Measurements from ENCODE around the gene PSMC3. TPM values are rescaled to one million over a fixed set of nuclear protein-coding genes. Genes with fewer than 3 reads are reported as not detected.
A peak's percentile ranks its signal among the peaks of the same experiment; 100 is the strongest.

Gene PSMC3
- total RNA-seq, 1 experiment from 2014 or later, result 222 TPM

DNA sequence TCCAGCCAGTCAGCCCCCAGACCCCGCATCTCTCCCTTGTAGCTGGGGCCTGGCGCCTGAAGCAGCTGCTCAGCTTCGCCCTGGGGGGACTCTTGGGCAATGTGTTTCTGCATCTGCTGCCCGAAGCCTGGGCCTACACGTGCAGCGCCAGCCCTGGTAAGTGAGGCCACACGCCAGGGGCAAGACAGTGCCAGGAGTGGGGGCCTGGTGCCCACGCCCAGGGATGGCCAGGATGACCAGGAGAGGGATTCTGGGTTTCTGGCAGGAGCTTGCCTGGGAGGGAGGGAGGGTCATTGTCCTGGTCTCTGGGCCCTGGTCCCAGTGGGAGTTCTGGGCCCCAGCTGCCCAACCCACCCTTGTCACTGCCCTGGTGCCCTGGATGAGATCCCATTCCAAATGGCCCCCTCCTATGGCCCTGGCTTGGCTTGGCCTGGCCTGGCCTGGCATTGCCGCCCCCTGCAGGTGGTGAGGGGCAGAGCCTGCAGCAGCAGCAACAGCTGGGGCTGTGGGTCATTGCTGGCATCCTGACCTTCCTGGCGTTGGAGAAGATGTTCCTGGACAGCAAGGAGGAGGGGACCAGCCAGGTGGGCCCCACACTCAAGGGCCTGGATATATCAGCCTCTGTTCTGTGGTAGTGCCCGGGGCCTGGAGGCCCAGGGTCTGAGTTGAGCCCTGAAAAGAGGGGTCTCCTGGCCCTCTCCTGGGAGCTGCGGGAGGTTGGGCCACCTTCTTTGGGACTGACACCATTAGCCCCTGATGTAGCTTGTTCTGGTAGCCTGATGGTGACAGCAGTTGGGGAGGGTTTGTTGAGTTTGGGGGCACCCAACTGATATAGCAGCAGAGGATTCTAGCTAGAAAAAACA, 14.1 kb downstream of the PSMC3 start:
- POLR2A ChIA-PET (ENCODE audit: unreplicated experiment), result interaction anchor here (0.7 kb wide), 2 partner anchors 141 to 173 kb away, joined by 3 to 6 read pairs; no protein-coding TSS in a partner anchor
- TF ChIP-seq, protein P1, sequence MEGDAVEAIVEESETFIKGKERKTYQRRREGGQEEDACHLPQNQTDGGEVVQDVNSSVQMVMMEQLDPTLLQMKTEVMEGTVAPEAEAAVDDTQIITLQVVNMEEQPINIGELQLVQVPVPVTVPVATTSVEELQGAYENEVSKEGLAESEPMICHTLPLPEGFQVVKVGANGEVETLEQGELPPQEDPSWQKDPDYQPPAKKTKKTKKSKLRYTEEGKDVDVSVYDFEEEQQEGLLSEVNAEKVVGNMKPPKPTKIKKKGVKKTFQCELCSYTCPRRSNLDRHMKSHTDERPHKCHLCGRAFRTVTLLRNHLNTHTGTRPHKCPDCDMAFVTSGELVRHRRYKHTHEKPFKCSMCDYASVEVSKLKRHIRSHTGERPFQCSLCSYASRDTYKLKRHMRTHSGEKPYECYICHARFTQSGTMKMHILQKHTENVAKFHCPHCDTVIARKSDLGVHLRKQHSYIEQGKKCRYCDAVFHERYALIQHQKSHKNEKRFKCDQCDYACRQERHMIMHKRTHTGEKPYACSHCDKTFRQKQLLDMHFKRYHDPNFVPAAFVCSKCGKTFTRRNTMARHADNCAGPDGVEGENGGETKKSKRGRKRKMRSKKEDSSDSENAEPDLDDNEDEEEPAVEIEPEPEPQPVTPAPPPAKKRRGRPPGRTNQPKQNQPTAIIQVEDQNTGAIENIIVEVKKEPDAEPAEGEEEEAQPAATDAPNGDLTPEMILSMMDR (conservative IDR thresholded peaks at IDR 0.05), result peak; percentile 83
- TF ChIP-seq EZH2 (IDR thresholded peaks at IDR 0.05; ENCODE audit: low read depth), result no peak
- no peaks in the 10 kb centered on the region for H3K36me3 ChIP-seq (ENCODE audit: low read depth)
- H3K27ac ChIP-seq, result no peak overlapping the region
- peaks cover 38% of the 10 kb centered on the region for H3K4me1 ChIP-seq (replicated peaks; ENCODE audit: insufficient read depth)
- H3K4me3 ChIP-seq, result no peak overlapping the region
- H4K20me1 ChIP-seq (ENCODE audit: insufficient read depth), result no peaks in the 10 kb centered on the region; the same call in none of the 2 replicates
- BruUV-seq (replicated peaks), result no TSS peak
- no peak overlapping the region for H3K4me2 ChIP-seq
- CTCF ChIA-PET, result interaction anchor here (0.5 to 1.1 kb wide), 8 partner anchors 9 to 265 kb away, joined by 3 to 10 read pairs (median 4); no protein-coding TSS in a partner anchor
- DNase-seq, result peak in 1 of 2 experiments; percentile 55
- H2AFZ ChIP-seq, result no peak overlapping the region
- no peaks in the 10 kb centered on the region for H3K9me3 ChIP-seq (ENCODE audit: insufficient read depth, low read depth)
- no peaks in the 10 kb centered on the region for H3K9me2 ChIP-seq (ENCODE audit: insufficient read depth)
- no peaks in the 10 kb centered on the region for H3K79me2 ChIP-seq (ENCODE audit: low read depth)
- intact Hi-C loops (cut with micrococcal nuclease; ENCODE audit: unreplicated experiment), result no loop called here
- peaks cover 56% of the 10 kb centered on the region for H3F3A ChIP-seq (ENCODE audit: insufficient read depth, low read depth)
- H3K27me3 ChIP-seq (ENCODE audit: insufficient read depth, low read depth), result no peaks in the 10 kb centered on the region

DNA sequence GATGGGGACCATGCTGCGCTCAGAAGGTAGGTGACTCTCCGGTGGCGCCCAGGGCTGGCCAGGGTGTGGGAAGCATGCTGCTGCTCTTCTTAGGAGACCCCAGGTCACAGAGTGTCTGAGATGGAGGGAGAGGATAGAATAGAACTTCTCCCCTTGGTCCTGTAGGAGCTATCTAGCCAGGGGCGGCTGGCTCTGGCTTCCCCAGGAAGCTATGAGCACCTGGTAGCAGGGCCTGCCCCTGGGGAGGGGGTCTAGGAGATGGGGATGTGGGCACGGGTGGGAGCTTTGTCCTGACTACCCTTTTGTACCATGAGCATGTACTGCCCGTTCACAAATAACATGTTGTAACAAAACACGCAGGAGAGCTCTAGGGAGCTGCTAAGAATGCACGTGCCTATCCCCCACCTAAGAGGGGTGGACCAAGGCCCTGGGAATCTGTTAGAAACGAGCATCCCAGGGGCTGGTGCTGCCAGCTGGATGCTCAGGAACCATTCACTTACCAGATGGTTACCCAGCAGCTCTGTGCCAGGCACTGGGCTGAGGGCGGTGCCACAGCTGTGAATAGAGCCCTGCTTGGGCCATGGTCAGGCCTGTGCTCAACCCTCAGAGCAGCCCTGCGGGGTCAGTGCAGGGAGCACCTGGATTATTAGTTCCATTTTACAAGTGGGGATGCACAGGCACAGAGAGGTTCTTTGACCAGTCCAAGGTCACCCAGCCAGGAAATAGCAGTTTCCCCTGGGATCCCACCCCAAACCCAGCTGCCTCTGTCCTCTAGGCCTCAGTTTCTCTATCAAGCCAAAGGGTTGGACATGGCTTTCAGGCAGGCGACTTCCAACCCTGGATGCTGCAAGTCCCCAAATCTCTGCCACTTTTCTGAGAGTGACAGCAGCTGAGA, 15.6 kb downstream of the PSMC3 start:
- Histone ChIP-seq H2AFZ (no peak overlapping the region), H3K4me3 (no peak overlapping the region), H3K4me2 (peak overlapping the region; percentile 94), H3K27me3 (ENCODE audit: insufficient read depth, low read depth) (no peaks in the 10 kb centered on the region), H3K27ac (no peak overlapping the region), H4K20me1 (ENCODE audit: insufficient read depth) (no peaks in the 10 kb centered on the region; the same call in none of the 2 replicates), H3K79me2 (ENCODE audit: low read depth) (no peaks in the 10 kb centered on the region), H3K4me1 (replicated peaks; ENCODE audit: insufficient read depth) (peaks cover 29% of the 10 kb centered on the region), H3K9me2 (ENCODE audit: insufficient read depth) (no peaks in the 10 kb centered on the region), H3F3A (ENCODE audit: insufficient read depth, low read depth) (peaks cover 47% of the 10 kb centered on the region), H3K9me3 (ENCODE audit: insufficient read depth, low read depth) (no peaks in the 10 kb centered on the region), H3K36me3 (ENCODE audit: low read depth) (no peaks in the 10 kb centered on the region)
- DNase-seq, result peak in 1 of 2 experiments; percentile 33
- BruUV-seq (replicated peaks), result no TSS peak
- TF ChIP-seq EZH2 (IDR thresholded peaks at IDR 0.05; ENCODE audit: low read depth), result no peak
- TF ChIP-seq, protein P1 (conservative IDR thresholded peaks at IDR 0.05), result no peak
- intact Hi-C loops (cut with micrococcal nuclease; ENCODE audit: unreplicated experiment), result no loop called here
- ChIA-PET CTCF (interaction anchor here (0.6 kb wide), 1 partner anchor 113 kb away, joined by 3 read pairs; no protein-coding TSS in a partner anchor), POLR2A (ENCODE audit: unreplicated experiment) (no interaction called here)
